Gastroesophageal sphincter (tissue), 4 donors: Measurements from ENCODE around the gene CMTM7. TPM values are rescaled to one million over a fixed set of nuclear protein-coding genes. Genes with fewer than 3 reads are reported as not detected.

ENCODE experiments used
- ATAC-seq: fragments of 150-250 bp; one replicate; pipeline ENCODE4 v1.9.1; 2016; ENCODE audit warnings: mild to moderate bottlenecking, moderate library complexity
- H3K27ac ChIP-seq, 4 donors: fragments of 200-600 bp; sonication (generic) in 3 of 4; 1 replicate in 3 of 4; 2 replicates in 1 of 4; pipeline ENCODE4 v1.5.1; 2016 to 2019
- H3K27me3 ChIP-seq: fragments of 200-600 bp; sonication (generic); one replicate; pipeline ENCODE4 v1.5.1; 2019
- H3K36me3 ChIP-seq, 2 donors: fragments of 200-600 bp; sonication (generic); one replicate each; pipeline ENCODE4 v1.5.1; 2019; ENCODE audit warnings: control low read depth in 1 of 2
- H3K4me1 ChIP-seq, 3 donors: fragments of 200-600 bp; sonication (generic); 1 replicate in 2 of 3; 2 replicates in 1 of 3; pipeline ENCODE4 v1.5.1; 2016 to 2019; ENCODE audit warnings: control low read depth in 2 of 3
- H3K4me3 ChIP-seq, 2 donors: fragments of 200-600 bp; sonication (generic); one replicate each; pipeline ENCODE4 v1.5.1; 2019; ENCODE audit warnings: mild to moderate bottlenecking in 1 of 2, moderate library complexity in 1 of 2
- H3K9me3 ChIP-seq, 3 donors: fragments of 200-600 bp; sonication (generic); one replicate each; pipeline ENCODE4 v1.5.1; 2017 to 2019; ENCODE audit warnings: control low read depth in 2 of 3
- CTCF ChIP-seq, 4 experiments: fragments of 200-600 bp in 2 of 4; fragments of 450-650 bp in 2 of 4; sonication (generic) in 1 of 4; IDR thresholded peaks; one replicate each; pipeline ENCODE4 v1.5.1; 2017 to 2019; ENCODE audit warnings: antibody characterized with exemption in 4 of 4, mild to moderate bottlenecking in 2 of 4, moderate library complexity in 2 of 4
- EP300 ChIP-seq: sonication (generic); formaldehyde crosslinking; IDR thresholded peaks from one replicate; pipeline ENCODE4 v1.6.1; 2017; ENCODE audit warnings: antibody characterized with exemption, mild to moderate bottlenecking
- POLR2A ChIP-seq, 2 donors: fragments of 450-650 bp; IDR thresholded peaks; one replicate each; pipeline ENCODE4 v1.6.1; 2017; ENCODE audit warnings: antibody characterized with exemption in 2 of 2, mild to moderate bottlenecking in 2 of 2, moderate library complexity in 1 of 2
- POLR2AphosphoS5 ChIP-seq: sonication (generic); formaldehyde crosslinking; IDR thresholded peaks from one replicate; pipeline ENCODE4 v1.6.1; 2017; ENCODE audit warnings: antibody characterized with exemption
- WGBS, 2 donors: methylation state at CpG; one replicate each; pipeline ENCODE4 v1.1.5; 2018; ENCODE audit warnings: low coverage in 1 of 2; 5-methylcytosine and 5-hydroxymethylcytosine counted together
- total RNA-seq, 4 donors: library from RNA; depleted of rRNA; stranded (reverse); fragments of >200 nt; gene quantifications; one replicate each; pipeline ENCODE4 v1.1.0, GENCODE V29; 2016

The CMTM7 gene
- total RNA-seq, 4 donors from 2014 or later = 2.9 to 7.0 (median 6.5) TPM

GRCh38 chr3:32412887-32413286 is 21.2 kb downstream of the CMTM7 start:
- no peaks in the 10 kb centered on the region for H3K36me3 ChIP-seq
- WGBS, 2 donors = 94 to 95% methylated on average over 3 of the region's 3 CpGs

GRCh38 chr3:32413845-32414521 is 22.3 kb downstream of the CMTM7 start:
- 89 to 97% methylated on average over 6 to 8 of the region's 10 CpGs for WGBS, 2 donors

More at GRCh38 chr3:32412887-32413286, 21.2 kb downstream of the CMTM7 start:
- no peak overlapping the region for H3K27ac ChIP-seq
- no peaks in the 10 kb centered on the region for H3K9me3 ChIP-seq
- no peak for TF ChIP-seq CTCF (IDR thresholded peaks at IDR 0.05)
- no peak for TF ChIP-seq POLR2AphosphoS5
- TF ChIP-seq EP300 = no peak
- TF ChIP-seq POLR2A (IDR thresholded peaks at IDR 0.05) = no peak
- no peaks in the 10 kb centered on the region for H3K4me1 ChIP-seq
- ATAC-seq = no peak
- H3K27me3 ChIP-seq = no peaks in the 10 kb centered on the region
- H3K4me3 ChIP-seq = no peak overlapping the region

GRCh38 chr3:32414522-32415202 is 23.0 kb downstream of the CMTM7 start:
- WGBS, 2 donors = 73 to 84% methylated on average over 5 to 6 of the region's 6 CpGs

More at GRCh38 chr3:32413845-32414521, 22.3 kb downstream of the CMTM7 start:
- no peaks in the 10 kb centered on the region for H3K9me3 ChIP-seq
- H3K27me3 ChIP-seq = no peaks in the 10 kb centered on the region
- no peaks in the 10 kb centered on the region for H3K4me1 ChIP-seq
- H3K27ac ChIP-seq = no peak overlapping the region
- TF ChIP-seq CTCF (IDR thresholded peaks at IDR 0.05) (no peak), EP300 (no peak), POLR2AphosphoS5 (no peak), POLR2A (IDR thresholded peaks at IDR 0.05) (no peak)
- no peaks in the 10 kb centered on the region for H3K36me3 ChIP-seq
- H3K4me3 ChIP-seq = no peak overlapping the region
- ATAC-seq = no peak

GRCh38 chr3:32419742-32420125 is 28.1 kb downstream of the CMTM7 start:
- WGBS, 2 donors = 86 to 91% methylated on average over 2 of the region's 2 CpGs
- ATAC-seq = no peak
- no peaks in the 10 kb centered on the region for H3K36me3 ChIP-seq

More at GRCh38 chr3:32414522-32415202, 23.0 kb downstream of the CMTM7 start:
- H3K4me1 ChIP-seq = no peaks in the 10 kb centered on the region
- H3K4me3 ChIP-seq = no peak overlapping the region
- no peak for TF ChIP-seq EP300
- TF ChIP-seq POLR2AphosphoS5 = peak; percentile 11
- TF ChIP-seq POLR2A (IDR thresholded peaks at IDR 0.05) = no peak
- TF ChIP-seq CTCF (IDR thresholded peaks at IDR 0.05) = no peak
- H3K27me3 ChIP-seq = no peaks in the 10 kb centered on the region
- H3K27ac ChIP-seq = peak overlapping the region in 3 of 4 donors; percentile 3 to 57 (median 8)
- no peaks in the 10 kb centered on the region for H3K36me3 ChIP-seq
- ATAC-seq = peak; percentile 62
- H3K9me3 ChIP-seq = no peaks in the 10 kb centered on the region

GRCh38 chr3:32420126-32421038 is 28.7 kb downstream of the CMTM7 start:
- ATAC-seq = no peak
- peak overlapping the region in 3 of 4 donors; percentile 43 to 71 (median 66) for H3K27ac ChIP-seq
- TF ChIP-seq POLR2AphosphoS5 = no peak
- no peak for TF ChIP-seq EP300
- no peak for TF ChIP-seq CTCF (IDR thresholded peaks at IDR 0.05)
- TF ChIP-seq POLR2A (IDR thresholded peaks at IDR 0.05) = no peak

More at GRCh38 chr3:32419742-32420125, 28.1 kb downstream of the CMTM7 start:
- TF ChIP-seq POLR2A (IDR thresholded peaks at IDR 0.05) (no peak), POLR2AphosphoS5 (no peak)
- Histone ChIP-seq H3K4me1 (peaks cover 7 to 31% (median 17%) of the 10 kb centered on the region in 3 donors), H3K4me3 (no peak overlapping the region), H3K9me3 (no peaks in the 10 kb centered on the region), H3K27me3 (no peaks in the 10 kb centered on the region), H3K27ac (peak overlapping the region in 2 of 4 donors; percentile 43 to 66)

More at GRCh38 chr3:32420126-32421038, 28.7 kb downstream of the CMTM7 start:
- 71 to 75% methylated on average over 6 of the region's 14 CpGs for WGBS, 2 donors
- Histone ChIP-seq H3K4me3 (no peak overlapping the region), H3K4me1 (peaks cover 7 to 31% (median 17%) of the 10 kb centered on the region in 3 donors), H3K36me3 (no peaks in the 10 kb centered on the region), H3K27me3 (no peaks in the 10 kb centered on the region), H3K9me3 (no peaks in the 10 kb centered on the region)
